RPMI8226 (cell line): Measurements from ENCODE around the gene HOXB7.
A peak's percentile ranks its signal among the peaks of the same experiment; 100 is the strongest.

Source experiments
- DNase-seq: peaks from one replicate; pipeline ENCODE4 v3.0.0-alpha.2; 2015

HOXB7 gene

DNA sequence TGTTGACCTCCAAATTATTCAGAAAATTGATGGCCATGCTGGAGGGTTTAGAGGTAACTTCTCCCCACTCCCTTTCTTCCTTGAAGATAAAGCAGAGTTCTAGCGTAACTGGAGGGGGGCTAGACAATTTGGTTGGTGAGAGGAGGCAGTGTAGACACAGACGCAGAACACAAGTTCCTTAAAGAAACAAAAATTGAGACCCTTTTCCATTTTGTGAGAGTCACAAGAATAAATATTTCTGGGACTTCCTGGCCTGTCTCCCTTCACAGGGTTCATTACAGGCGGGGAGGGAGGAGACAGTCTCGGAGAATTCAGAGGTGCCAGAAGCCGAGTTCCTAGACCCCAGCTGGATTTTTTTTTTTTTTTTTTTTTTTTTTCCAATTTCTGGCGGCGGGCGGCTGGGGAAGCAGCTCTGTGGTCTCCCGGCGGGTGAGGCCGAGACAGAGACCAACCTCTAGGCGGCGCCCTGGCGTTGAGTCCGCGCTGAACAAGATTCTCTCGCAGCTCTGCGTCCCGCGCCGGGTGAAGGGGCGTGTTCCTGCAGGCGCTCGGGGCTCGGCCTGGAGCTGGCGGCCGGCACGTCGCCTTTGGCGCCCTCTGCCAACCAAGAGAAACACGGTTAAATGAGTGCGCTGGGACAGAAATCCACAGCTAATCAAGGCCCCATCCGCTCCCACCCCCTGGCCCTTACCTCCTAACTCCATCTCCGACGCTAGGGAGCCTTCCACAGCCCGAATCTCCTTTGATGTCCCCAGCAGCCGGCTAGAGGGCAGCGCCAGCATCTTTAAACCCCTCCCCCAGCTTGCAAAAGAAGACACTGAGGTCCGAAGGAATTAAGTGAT is 25.6 kb upstream of the HOXB7 start:
- peak; percentile 96 for DNase-seq

GRCh38 chr17:48634493-48635208 is 23.8 kb upstream of the HOXB7 start:
- DNase-seq = no peak

GRCh38 chr17:48633266-48633677 is 22.5 kb upstream of the HOXB7 start:
- DNase-seq = no peak

DNA sequence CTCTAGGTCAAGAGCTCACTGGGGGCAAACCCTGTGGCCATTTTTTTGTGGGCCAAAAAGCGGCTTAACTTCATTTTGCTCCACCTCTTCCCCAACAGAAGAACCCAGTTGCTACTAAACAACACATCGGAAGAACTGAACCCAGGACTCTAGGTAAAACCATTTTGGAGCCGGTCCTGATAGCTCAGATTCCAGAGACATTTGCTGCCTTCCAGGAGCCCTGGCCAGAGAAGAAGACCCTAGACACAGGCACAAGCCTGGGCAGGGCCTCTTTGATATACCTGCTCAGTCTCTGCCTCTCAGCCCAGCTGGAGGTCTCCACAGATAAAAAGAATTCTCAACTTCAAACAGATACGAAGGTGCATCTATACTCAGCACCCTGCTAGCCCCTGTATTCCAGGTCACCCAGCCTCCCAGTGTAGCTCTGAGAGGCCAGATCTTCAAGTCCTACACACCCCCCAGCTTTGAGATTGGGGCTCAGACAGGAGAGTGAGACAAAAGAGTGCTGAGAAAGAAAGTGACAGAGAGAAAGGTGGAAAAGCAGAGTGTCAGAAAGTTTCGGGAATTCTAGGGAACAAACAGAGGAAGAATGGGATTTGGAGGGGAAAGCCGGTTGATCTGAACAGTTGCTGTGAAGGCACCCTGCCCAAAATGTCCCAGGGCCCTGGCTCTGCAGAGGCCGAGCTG is 21.9 kb upstream of the HOXB7 start:
- no peak for DNase-seq

GRCh38 chr17:48631693-48632578 is 21.1 kb upstream of the HOXB7 start:
- DNase-seq = no peak

DNA sequence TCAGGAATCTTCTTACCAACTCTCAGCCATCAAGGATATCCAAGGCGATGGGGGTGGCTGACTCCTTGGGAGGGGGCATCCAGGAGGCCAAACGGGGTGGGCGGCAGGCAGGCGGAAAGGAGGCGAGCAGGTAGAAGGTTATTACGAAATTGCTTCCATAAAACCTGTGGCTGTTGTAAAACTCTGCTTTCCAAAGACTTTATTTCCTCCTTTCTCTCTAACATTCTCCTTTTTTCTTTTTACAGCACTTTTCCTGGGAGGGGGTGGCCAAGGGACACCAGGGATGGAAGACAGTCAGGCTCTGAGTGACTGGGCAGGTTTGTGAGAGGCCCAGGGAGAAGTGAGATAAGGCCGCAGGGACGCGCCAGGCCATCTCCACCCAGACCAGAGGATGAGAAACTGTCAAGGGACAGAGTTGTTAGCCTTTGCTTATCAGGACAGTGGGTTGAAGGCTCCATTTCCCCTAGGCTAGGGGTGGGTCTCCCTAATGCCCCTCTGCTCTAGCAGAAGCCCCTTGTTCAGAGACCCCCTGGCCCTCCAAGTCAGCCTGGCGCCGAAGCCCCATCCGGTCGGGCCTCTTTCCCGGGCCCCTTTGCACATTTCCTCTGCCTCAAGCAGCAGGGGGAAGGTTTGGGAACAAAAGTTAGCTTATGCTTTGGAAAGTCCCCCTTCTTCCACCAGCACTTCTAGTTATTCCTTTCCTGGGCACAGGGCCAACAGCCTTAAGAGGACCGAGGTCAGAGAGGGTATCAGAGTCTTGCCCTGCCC is 20.3 kb upstream of the HOXB7 start:
- peak; percentile 50 for DNase-seq

DNA sequence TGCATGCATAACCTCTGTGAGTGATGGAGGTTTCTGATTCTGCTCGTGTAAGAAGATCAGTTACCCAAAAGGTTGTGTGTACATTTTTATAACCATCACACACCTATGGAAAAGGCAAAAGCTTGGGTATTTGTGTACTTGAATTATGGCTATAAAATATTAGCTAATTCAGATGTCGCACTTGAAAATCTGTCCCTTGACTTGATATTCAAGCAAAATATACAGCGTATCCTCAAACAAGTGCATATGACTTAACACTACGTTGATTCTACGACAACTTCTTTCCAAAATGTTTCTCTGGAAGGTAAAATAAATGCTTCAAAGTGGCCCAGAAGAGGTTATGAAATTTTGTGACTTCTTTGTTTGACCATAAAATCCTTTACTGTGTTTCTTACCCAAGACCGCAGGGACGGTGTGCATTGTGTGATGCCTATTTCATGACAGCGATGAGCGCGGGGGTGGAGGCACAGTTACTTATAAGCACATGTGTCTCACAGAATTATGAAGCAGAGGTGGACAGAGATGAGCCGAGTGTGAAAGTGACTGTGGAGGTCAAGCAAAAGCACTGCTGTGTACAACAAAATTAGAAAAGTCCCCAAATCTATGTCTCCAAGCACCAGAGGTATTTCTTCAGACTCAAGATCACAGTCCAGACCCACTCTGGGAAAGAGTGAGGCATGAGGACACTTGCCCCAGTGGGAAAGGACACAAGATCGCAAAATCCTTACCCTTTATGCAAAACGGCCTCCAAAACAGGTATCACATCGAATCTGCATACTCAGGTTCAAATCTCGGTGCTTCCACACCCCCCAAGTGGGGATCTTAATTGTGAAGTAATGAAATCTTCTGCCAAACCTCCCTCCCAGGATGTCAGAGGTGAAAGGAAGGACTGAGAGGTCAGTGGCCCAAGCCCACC is 19.4 kb upstream of the HOXB7 start:
- no peak for DNase-seq

DNA sequence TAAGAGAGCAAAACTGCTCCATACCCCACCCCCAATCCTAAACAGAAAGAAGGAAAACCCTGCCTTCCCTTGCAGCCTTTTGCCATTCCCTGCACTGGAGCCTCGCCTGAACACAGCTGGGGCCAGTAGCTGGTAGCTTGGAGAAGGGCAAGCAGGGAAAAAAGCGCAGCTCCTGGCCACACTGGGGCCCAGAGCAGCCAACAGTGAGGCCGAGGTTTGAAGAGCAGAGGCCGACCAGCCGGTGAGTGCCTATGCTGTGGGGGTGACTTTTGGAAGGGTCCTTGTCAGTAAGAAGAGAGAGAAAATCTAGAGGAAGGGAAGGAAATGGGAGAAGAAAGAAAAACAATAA is 18.6 kb upstream of the HOXB7 start:
- DNase-seq = no peak

- no peak for DNase-seq
Measured at GRCh38 chr17:48628649-48629410, 18.0 kb upstream of the HOXB7 start.

DNA sequence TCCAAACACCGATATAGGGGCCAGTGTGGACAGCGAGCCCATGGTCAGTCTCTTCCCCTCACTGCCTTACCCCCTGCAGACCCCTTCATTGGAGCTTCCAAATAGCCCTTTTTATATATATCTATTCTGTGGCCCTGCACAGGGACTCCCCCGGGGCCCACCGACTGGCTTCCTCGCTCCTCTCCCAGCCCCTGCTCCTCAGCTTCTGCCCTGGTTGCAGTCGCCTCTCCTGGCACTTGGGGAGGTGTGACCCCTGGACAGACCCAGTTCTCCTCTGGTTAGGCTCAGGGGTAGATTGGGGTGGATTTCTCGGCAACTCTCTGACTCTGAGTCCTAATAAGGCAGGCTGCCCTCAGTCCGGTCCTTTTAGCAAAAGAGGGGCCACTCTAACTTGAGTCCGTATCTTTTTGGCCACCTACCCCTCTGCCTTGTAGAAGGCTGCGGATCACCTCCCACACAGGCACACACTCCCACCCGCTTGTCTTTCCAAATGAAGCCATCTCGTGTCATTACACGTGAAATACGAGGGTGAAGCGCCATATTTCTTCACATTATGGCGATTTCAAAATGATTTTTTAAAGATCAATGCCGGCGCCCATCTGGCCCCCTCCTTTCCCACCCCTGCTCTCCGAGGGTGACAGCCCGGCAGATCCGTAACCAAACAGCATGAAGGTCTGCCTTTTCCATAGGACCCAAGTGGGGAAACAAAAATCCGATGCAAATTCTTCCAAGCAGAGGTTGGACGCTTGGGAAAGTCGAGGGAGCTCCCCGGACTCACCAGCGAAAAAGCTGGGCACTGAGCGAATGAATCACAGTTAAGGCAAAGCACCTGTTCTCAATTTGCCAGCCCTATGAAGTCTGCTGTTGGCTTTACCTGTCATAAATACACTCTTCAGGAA is 17.1 kb upstream of the HOXB7 start:
- DNase-seq = no peak

GRCh38 chr17:48627118-48627597 is 16.3 kb upstream of the HOXB7 start:
- no peak for DNase-seq

- no peak for DNase-seq
Measured at GRCh38 chr17:48626245-48627117, 15.7 kb upstream of the HOXB7 start, which contains the start of gene HOXB9. TSS of gene HOXB9 (minus strand) at chr17:48626358. CDS start at chr17:48626269, 89 bp downstream.

- DNase-seq = peak; percentile 75
Measured at GRCh38 chr17:48625495-48626244, 14.9 kb upstream of the HOXB7 start.

- peak; percentile 50 for DNase-seq
Measured at GRCh38 chr17:48624544-48625494, 14.0 kb upstream of the HOXB7 start.

DNA sequence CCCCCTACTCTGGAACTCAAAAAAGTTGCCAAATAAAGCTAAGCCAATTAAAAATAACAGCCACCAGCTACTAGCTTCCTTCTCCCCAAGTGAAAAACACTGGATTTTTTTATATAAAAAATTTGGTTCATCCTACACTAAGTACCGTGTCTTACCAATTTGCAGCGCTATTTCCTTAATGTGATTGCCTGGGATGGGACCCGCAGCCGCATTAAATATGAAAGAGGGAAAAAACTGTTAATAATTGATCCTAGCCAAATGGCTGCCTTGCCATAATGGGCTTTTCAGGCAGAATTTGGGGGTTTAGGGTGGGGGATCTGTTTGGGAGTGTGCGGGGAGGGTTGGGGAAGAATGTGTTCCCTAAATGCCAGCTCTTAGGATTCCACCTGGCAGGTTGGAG is 13.3 kb upstream of the HOXB7 start:
- DNase-seq = no peak

DNA sequence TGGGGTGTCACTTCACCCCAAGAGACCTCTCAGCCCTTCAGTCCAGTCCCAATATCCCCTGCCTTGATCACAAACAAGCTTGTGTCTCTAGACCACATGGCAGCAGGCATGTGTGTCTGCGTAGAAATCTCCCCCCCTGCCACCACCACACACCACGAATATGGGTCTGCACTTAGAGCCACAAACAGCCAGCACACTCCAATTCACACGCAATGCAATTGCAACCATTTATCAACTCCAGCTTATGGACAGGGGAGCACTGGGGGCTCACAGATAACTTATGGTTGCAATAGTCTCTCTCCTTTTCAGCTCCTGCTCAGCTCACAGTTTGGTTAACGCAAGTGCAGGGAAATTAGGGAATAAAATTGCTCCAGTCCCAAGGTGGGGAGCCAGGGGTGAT is 12.8 kb upstream of the HOXB7 start:
- DNase-seq = no peak
